GM12878 (cell line): ENCODE data around the gene SLC35F3.

Experiments used
- ATF2 ChIP-seq: IDR thresholded peaks from 2 replicates; pipeline ENCODE4 v1.6.1; 2012; ENCODE audit warnings: low read length, inconsistent platforms
- BRCA1 ChIP-seq: IDR thresholded peaks from 2 replicates; pipeline ENCODE4 v1.6.1; 2011; ENCODE audit warnings: low read depth, low read length, improper control_type of control experiment
- CEBPB ChIP-seq, 2 experiments: fragments of 150-350 bp in 1 of 2; IDR thresholded peaks; 2 replicates each; pipeline ENCODE4 v1.6.1; 2012 to 2014; ENCODE audit warnings: low read depth in 2 of 2, low read length in 2 of 2, borderline replicate concordance in 1 of 2, inconsistent platforms in 1 of 2
- CTCF ChIP-seq, 3 experiments: IDR thresholded peaks in 2 of 3; conservative IDR thresholded peaks in 1 of 3; 2 replicates each; pipeline ENCODE4 v1.5.1; 2011; ENCODE audit warnings: low read depth in 3 of 3, low read length in 3 of 3, mild to moderate bottlenecking in 3 of 3, control low read depth in 2 of 3, moderate library complexity in 2 of 3, inconsistent platforms in 1 of 3, mixed read lengths in 1 of 3; ENCODE audit not compliant: control insufficient read depth in 2 of 3, insufficient read depth in 1 of 3; ENCODE audit errors: extremely low read depth in 1 of 3
- POLR2A ChIP-seq: IDR thresholded peaks from 2 replicates; pipeline ENCODE4 v1.6.1; 2011; ENCODE audit warnings: low read depth, mild to moderate bottlenecking, low read length
- RAD21 ChIP-seq: IDR thresholded peaks from 2 replicates; pipeline ENCODE4 v1.6.1; 2011; ENCODE audit warnings: mild to moderate bottlenecking, low read depth, low read length, moderate library complexity; ENCODE audit not compliant: insufficient read depth
- RBBP5 ChIP-seq: fragments of 200-600 bp; sonication (generic); conservative IDR thresholded peaks from 2 replicates; pipeline ENCODE4 v1.6.1; 2016
- RCOR1 ChIP-seq: conservative IDR thresholded peaks from 2 replicates; pipeline ENCODE4 v1.6.1; 2012; ENCODE audit warnings: low read depth, low read length, improper control_type of control experiment
- TF ChIP-seq, protein P1 (sequence below): fragments of 450-650 bp; IDR thresholded peaks from 2 replicates; pipeline ENCODE4 v1.6.1; 2018; ENCODE audit warnings: mild to moderate bottlenecking, low read depth, moderate library complexity; ENCODE audit not compliant: partially characterized antibody

DNA sequence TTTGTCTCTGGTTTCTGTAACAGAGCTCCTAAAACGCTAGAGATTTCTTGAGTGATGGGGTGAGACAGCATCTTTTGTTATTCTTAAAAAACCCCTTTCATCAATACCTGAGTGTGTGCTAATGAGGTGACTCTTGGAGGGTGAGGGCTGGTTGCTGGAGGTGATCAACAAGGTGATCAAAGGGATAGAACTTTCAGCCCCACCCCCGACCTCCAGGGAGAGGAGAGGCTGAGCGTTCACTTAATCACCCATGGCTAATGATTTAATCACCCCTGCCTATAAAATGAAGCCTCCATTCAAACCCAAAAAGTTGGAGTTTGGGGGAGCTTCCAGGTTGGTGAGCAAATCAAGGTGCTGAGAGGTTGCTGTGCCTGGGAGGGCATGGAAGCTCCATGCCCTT is 175.4 kb downstream of the SLC35F3 start:
- TF ChIP-seq CTCF (IDR thresholded peaks at IDR 0.05 in 2 of 3, conservative IDR thresholded peaks at IDR 0.05 in 1 of 3; ENCODE audit: control insufficient read depth in 2 of 3, extremely low read depth in 1 of 3, insufficient read depth in 1 of 3, low read depth in 3 of 3, low read length in 3 of 3) (no peak), BRCA1 (no peak), ATF2 (no peak), POLR2A (no peak), RCOR1 (no peak), CEBPB (IDR thresholded peaks at IDR 0.05; ENCODE audit: borderline replicate concordance in 1 of 2, low read depth in 2 of 2, low read length in 2 of 2) (no peak), RAD21 (no peak), RBBP5 (no peak)
- TF ChIP-seq, protein P1, sequence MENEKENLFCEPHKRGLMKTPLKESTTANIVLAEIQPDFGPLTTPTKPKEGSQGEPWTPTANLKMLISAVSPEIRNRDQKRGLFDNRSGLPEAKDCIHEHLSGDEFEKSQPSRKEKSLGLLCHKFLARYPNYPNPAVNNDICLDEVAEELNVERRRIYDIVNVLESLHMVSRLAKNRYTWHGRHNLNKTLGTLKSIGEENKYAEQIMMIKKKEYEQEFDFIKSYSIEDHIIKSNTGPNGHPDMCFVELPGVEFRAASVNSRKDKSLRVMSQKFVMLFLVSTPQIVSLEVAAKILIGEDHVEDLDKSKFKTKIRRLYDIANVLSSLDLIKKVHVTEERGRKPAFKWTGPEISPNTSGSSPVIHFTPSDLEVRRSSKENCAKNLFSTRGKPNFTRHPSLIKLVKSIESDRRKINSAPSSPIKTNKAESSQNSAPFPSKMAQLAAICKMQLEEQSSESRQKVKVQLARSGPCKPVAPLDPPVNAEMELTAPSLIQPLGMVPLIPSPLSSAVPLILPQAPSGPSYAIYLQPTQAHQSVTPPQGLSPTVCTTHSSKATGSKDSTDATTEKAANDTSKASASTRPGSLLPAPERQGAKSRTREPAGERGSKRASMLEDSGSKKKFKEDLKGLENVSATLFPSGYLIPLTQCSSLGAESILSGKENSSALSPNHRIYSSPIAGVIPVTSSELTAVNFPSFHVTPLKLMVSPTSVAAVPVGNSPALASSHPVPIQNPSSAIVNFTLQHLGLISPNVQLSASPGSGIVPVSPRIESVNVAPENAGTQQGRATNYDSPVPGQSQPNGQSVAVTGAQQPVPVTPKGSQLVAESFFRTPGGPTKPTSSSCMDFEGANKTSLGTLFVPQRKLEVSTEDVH: no peak
